Colonic mucosa (tissue), 4 donors: ENCODE measurements around the gene ERBB4. TPM values are rescaled to one million over a fixed set of nuclear protein-coding genes. Genes with fewer than 3 reads are reported as not detected.

ENCODE experiments used
- DNase-seq: peaks from one replicate; pipeline ENCODE4 v3.0.0-alpha.2; 2020
- H3K27ac ChIP-seq: fragments of 200-600 bp; one replicate; pipeline ENCODE4 v1.8.0; 2021
- H3K27me3 ChIP-seq: fragments of 200-600 bp; one replicate; pipeline ENCODE4 v1.8.0; 2021
- H3K36me3 ChIP-seq: fragments of 200-600 bp; one replicate; pipeline ENCODE4 v1.8.0; 2021
- H3K4me1 ChIP-seq: fragments of 200-600 bp; one replicate; pipeline ENCODE4 v1.8.0; 2021; ENCODE audit warnings: mild to moderate bottlenecking
- H3K4me3 ChIP-seq: fragments of 200-600 bp; one replicate; pipeline ENCODE4 v1.8.0; 2021
- H3K9ac ChIP-seq, 2 donors: one replicate each; pipeline ENCODE4 v1.7.0; 2013; ENCODE audit warnings: control low read depth in 2 of 2, low read depth in 2 of 2, low read length in 2 of 2
- H3K9me3 ChIP-seq: fragments of 200-600 bp; one replicate; pipeline ENCODE4 v1.8.0; 2021
- CTCF ChIP-seq: fragments of 200-600 bp; IDR thresholded peaks from one replicate; pipeline ENCODE4 v1.8.0; 2022; ENCODE audit warnings: antibody characterized with exemption, mild to moderate bottlenecking
- intact Hi-C: fragments of 100-400 bp; cut with DNase I; formaldehyde crosslinking; loops from one replicate; pipeline ENCODE4 v1.14.1; 2022
- total RNA-seq, 2 donors: library from RNA; stranded (reverse); fragmentation: NEBNext Ultra II Directional in 1 of 2; extraction: Animal tissue kit (Norgen Biotek cat#: 25700) in 1 of 2; gene quantifications; one replicate each; pipeline ENCODE4 v1.2.1, GENCODE V29; 2021
- donor health status: healthy.
- donor health status: DM: no; HTN: no; CAD: no.
- donor health status: DM: no; HTN: no; CAD: no.

Gene ERBB4
- total RNA-seq, 2 donors from 2014 or later = 0.05 to 0.07 TPM

- no peak for TF ChIP-seq CTCF
- DNase-seq = no peak
- no peaks in the 10 kb centered on the region for H3K36me3 ChIP-seq
- H3K4me3 ChIP-seq = no peak overlapping the region
- H3K9me3 ChIP-seq = no peaks in the 10 kb centered on the region
- intact Hi-C loops = no loop called here
- no peak overlapping the region for H3K9ac ChIP-seq
- no peaks in the 10 kb centered on the region for H3K27me3 ChIP-seq
- H3K27ac ChIP-seq = no peak overlapping the region
- no peaks in the 10 kb centered on the region for H3K4me1 ChIP-seq
These were observed 1124.9 kb downstream of the ERBB4 start for GRCh38 chr2:211413746-211414145.

- no peak overlapping the region for H3K27ac ChIP-seq
- H3K36me3 ChIP-seq = no peaks in the 10 kb centered on the region
- no peaks in the 10 kb centered on the region for H3K9me3 ChIP-seq
- H3K9ac ChIP-seq = no peak overlapping the region
- intact Hi-C loops = no loop called here
- no peaks in the 10 kb centered on the region for H3K4me1 ChIP-seq
- H3K4me3 ChIP-seq = no peak overlapping the region
- no peak for DNase-seq
- no peaks in the 10 kb centered on the region for H3K27me3 ChIP-seq
- TF ChIP-seq CTCF = no peak
These were observed 1130.1 kb downstream of the ERBB4 start for GRCh38 chr2:211408483-211408891.

- Histone ChIP-seq H3K4me1 (no peaks in the 10 kb centered on the region), H3K4me3 (no peak overlapping the region), H3K27ac (no peak overlapping the region), H3K9me3 (no peaks in the 10 kb centered on the region), H3K36me3 (no peaks in the 10 kb centered on the region), H3K9ac (no peak overlapping the region), H3K27me3 (no peaks in the 10 kb centered on the region)
- TF ChIP-seq CTCF = no peak
- intact Hi-C loops = no loop called here
- no peak for DNase-seq
These were observed 1131.5 kb downstream of the ERBB4 start for GRCh38 chr2:211407076-211407475.

GRCh38 chr2:211405036-211405435, 1133.6 kb downstream of the ERBB4 start:
- H3K27me3 ChIP-seq = no peaks in the 10 kb centered on the region
- no peaks in the 10 kb centered on the region for H3K36me3 ChIP-seq
- no peaks in the 10 kb centered on the region for H3K9me3 ChIP-seq
- H3K4me1 ChIP-seq = no peaks in the 10 kb centered on the region
- TF ChIP-seq CTCF = no peak
- H3K27ac ChIP-seq = no peak overlapping the region
- no peak overlapping the region for H3K4me3 ChIP-seq
- intact Hi-C loops = no loop called here
- no peak for DNase-seq
- no peak overlapping the region for H3K9ac ChIP-seq

- Histone ChIP-seq H3K27ac (no peak overlapping the region), H3K4me1 (no peaks in the 10 kb centered on the region), H3K36me3 (no peaks in the 10 kb centered on the region), H3K9me3 (no peaks in the 10 kb centered on the region), H3K4me3 (no peak overlapping the region), H3K9ac (no peak overlapping the region), H3K27me3 (no peaks in the 10 kb centered on the region)
- intact Hi-C loops = no loop called here
- no peak for TF ChIP-seq CTCF
- no peak for DNase-seq
These were observed 1134.5 kb downstream of the ERBB4 start for GRCh38 chr2:211404098-211404497.

- no peak for DNase-seq
- Histone ChIP-seq H3K9me3 (no peaks in the 10 kb centered on the region), H3K27ac (no peak overlapping the region), H3K4me1 (no peaks in the 10 kb centered on the region), H3K36me3 (no peaks in the 10 kb centered on the region), H3K9ac (no peak overlapping the region), H3K27me3 (no peaks in the 10 kb centered on the region), H3K4me3 (no peak overlapping the region)
- no peak for TF ChIP-seq CTCF
- intact Hi-C loops = no loop called here
These were observed 1137.3 kb downstream of the ERBB4 start for GRCh38 chr2:211401328-211401727.
